Mesodermal cell (in vitro differentiated cells): ENCODE data around the gene SLC12A3.

Experiments
- H3K27ac ChIP-seq: 2 replicates; pipeline ENCODE4 v1.7.0; 2013; ENCODE audit warnings: mild to moderate bottlenecking, low read depth, low read length, moderate library complexity; ENCODE audit not compliant: severe bottlenecking
- H3K36me3 ChIP-seq: 2 replicates; pipeline ENCODE4 v1.7.1; 2013; ENCODE audit warnings: mild to moderate bottlenecking, low read length, moderate library complexity; ENCODE audit not compliant: control insufficient read depth, insufficient read depth
- H3K4me1 ChIP-seq: one replicate; pipeline ENCODE4 v1.7.1; 2013; ENCODE audit warnings: mild to moderate bottlenecking, low read length; ENCODE audit not compliant: insufficient read depth, control insufficient read depth, poor library complexity, severe bottlenecking
- H3K4me3 ChIP-seq: 2 replicates; pipeline ENCODE4 v1.7.0; 2013; ENCODE audit warnings: low read length, control low read depth, mild to moderate bottlenecking; ENCODE audit not compliant: insufficient read depth, poor library complexity, severe bottlenecking; ENCODE audit errors: extremely low read depth
- H3K9me3 ChIP-seq: 2 replicates; pipeline ENCODE4 v1.7.1; 2013; ENCODE audit warnings: mild to moderate bottlenecking, low read length, moderate library complexity; ENCODE audit not compliant: control insufficient read depth
- WGBS, 2 experiments: methylation state at CpG; one replicate each; pipeline ENCODE4 v1.1.5; 2013; ENCODE audit warnings: missing lambda C conversion rate in 2 of 2; ENCODE audit not compliant: insufficient coverage in 2 of 2; 5-methylcytosine and 5-hydroxymethylcytosine counted together

Gene SLC12A3

GRCh38 chr16:56848029-56848936 is 16.7 kb upstream of the SLC12A3 start:
- peaks cover 31% of the 10 kb centered on the region for H3K36me3 ChIP-seq
- 90 to 95% methylated on average over 10 of the region's 11 CpGs for WGBS, 2 experiments

GRCh38 chr16:56848955-56849689 is 15.9 kb upstream of the SLC12A3 start:
- Histone ChIP-seq H3K36me3 (peaks cover 23% of the 10 kb centered on the region), H3K27ac (peak overlapping the region; percentile 23), H3K4me3 (no peak overlapping the region), H3K9me3 (peaks cover 8% of the 10 kb centered on the region), H3K4me1 (peaks cover 44% of the 10 kb centered on the region)
- WGBS, 2 experiments, result 78% methylated on average over 5 to 6 of the region's 7 CpGs

More at GRCh38 chr16:56848029-56848936, 16.7 kb upstream of the SLC12A3 start:
- Histone ChIP-seq H3K27ac (peak overlapping the region; percentile 62), H3K9me3 (peaks cover 8% of the 10 kb centered on the region), H3K4me3 (no peak overlapping the region), H3K4me1 (peaks cover 44% of the 10 kb centered on the region)

GRCh38 chr16:56849690-56850680 is 15.0 kb upstream of the SLC12A3 start:
- H3K9me3 ChIP-seq, result peaks cover 8% of the 10 kb centered on the region
- peaks cover 15% of the 10 kb centered on the region for H3K36me3 ChIP-seq
- H3K4me3 ChIP-seq, result no peak overlapping the region
- 91 to 100% methylated on average over 6 to 8 of the region's 11 CpGs for WGBS, 2 experiments
- peak overlapping the region; percentile 23 for H3K27ac ChIP-seq
- peaks cover 44% of the 10 kb centered on the region for H3K4me1 ChIP-seq

GRCh38 chr16:56851671-56852400 is 13.2 kb upstream of the SLC12A3 start:
- no peak overlapping the region for H3K4me3 ChIP-seq
- WGBS, 2 experiments, result 68 to 69% methylated on average over 4 to 5 of the region's 8 CpGs
- H3K9me3 ChIP-seq, result peaks cover 8% of the 10 kb centered on the region
- peaks cover 44% of the 10 kb centered on the region for H3K4me1 ChIP-seq
- H3K36me3 ChIP-seq, result peaks cover under 1% of the 10 kb centered on the region
- no peak overlapping the region for H3K27ac ChIP-seq

GRCh38 chr16:56852401-56852730 is 12.6 kb upstream of the SLC12A3 start:
- WGBS, 2 experiments, result 79 to 86% methylated on average over 2 to 3 of the region's 3 CpGs
- H3K27ac ChIP-seq, result no peak overlapping the region
- no peak overlapping the region for H3K4me3 ChIP-seq
- H3K9me3 ChIP-seq, result peaks cover 8% of the 10 kb centered on the region
- H3K36me3 ChIP-seq, result no peaks in the 10 kb centered on the region
- H3K4me1 ChIP-seq, result peaks cover 42% of the 10 kb centered on the region

GRCh38 chr16:56852968-56853367 is 12.0 kb upstream of the SLC12A3 start:
- Histone ChIP-seq H3K4me3 (no peak overlapping the region), H3K4me1 (peaks cover 37% of the 10 kb centered on the region), H3K27ac (no peak overlapping the region), H3K9me3 (peaks cover 8% of the 10 kb centered on the region), H3K36me3 (no peaks in the 10 kb centered on the region)
- 97 to 100% methylated on average over 7 to 9 of the region's 11 CpGs for WGBS, 2 experiments

GRCh38 chr16:56855201-56855600 is 9.8 kb upstream of the SLC12A3 start:
- Histone ChIP-seq H3K36me3 (no peaks in the 10 kb centered on the region), H3K27ac (no peak overlapping the region)
- WGBS, 2 experiments, result 94% methylated on average over 5 to 6 of the region's 6 CpGs

GRCh38 chr16:56855946-56856345 is 9.1 kb upstream of the SLC12A3 start:
- H3K27ac ChIP-seq, result no peak overlapping the region
- H3K9me3 ChIP-seq, result no peaks in the 10 kb centered on the region
- H3K4me1 ChIP-seq, result peaks cover 19% of the 10 kb centered on the region
- WGBS, 2 experiments, result 96% methylated on average over 3 of the region's 4 CpGs; no CpG with 5 or more reads in 1 of the 2 experiments
- H3K4me3 ChIP-seq, result no peak overlapping the region
- no peaks in the 10 kb centered on the region for H3K36me3 ChIP-seq

More at GRCh38 chr16:56855201-56855600, 9.8 kb upstream of the SLC12A3 start:
- Histone ChIP-seq H3K9me3 (peaks cover 2% of the 10 kb centered on the region), H3K4me1 (peaks cover 18% of the 10 kb centered on the region), H3K4me3 (no peak overlapping the region)

GRCh38 chr16:56856876-56857447 is 8.0 kb upstream of the SLC12A3 start:
- WGBS, 2 experiments, result 89 to 95% methylated on average over 2 to 3 of the region's 6 CpGs

More at GRCh38 chr16:56856876-56857447, 8.0 kb upstream of the SLC12A3 start:
- Histone ChIP-seq H3K27ac (no peak overlapping the region), H3K36me3 (no peaks in the 10 kb centered on the region), H3K9me3 (no peaks in the 10 kb centered on the region), H3K4me3 (no peak overlapping the region), H3K4me1 (peaks cover 20% of the 10 kb centered on the region)
